HCT116 (cell line): Measurements from ENCODE around the gene IGLL5.

Source experiments
- CTCF ChIP-seq, 3 experiments: fragments of 200-600 bp in 1 of 3; sonication (generic) in 1 of 3; IDR thresholded peaks in 2 of 3; conservative IDR thresholded peaks in 1 of 3; 2 replicates each; pipeline ENCODE4 v1.5.1; 2012 to 2017; ENCODE audit warnings: low read depth in 2 of 3, low read length in 2 of 3, antibody characterized with exemption in 1 of 3, borderline replicate concordance in 1 of 3, control low read depth in 1 of 3, mild to moderate bottlenecking in 1 of 3, mixed read lengths in 1 of 3, mixed run types in 1 of 3, moderate library complexity in 1 of 3; ENCODE audit not compliant: insufficient read depth in 1 of 3
- EGR1 ChIP-seq: IDR thresholded peaks from 2 replicates; pipeline ENCODE4 v1.6.1; 2012; ENCODE audit warnings: low read depth
- EZH2 ChIP-seq: fragments of 200-600 bp; sonication (generic); IDR thresholded peaks from 2 replicates; pipeline ENCODE4 v1.6.1; 2017; ENCODE audit warnings: antibody characterized with exemption, mixed run types
- EZH2phosphoT487 ChIP-seq: fragments of 200-600 bp; IDR thresholded peaks from 2 replicates; pipeline ENCODE4 v1.6.1; 2018; ENCODE audit warnings: antibody characterized with exemption, borderline replicate concordance
- POLR2A ChIP-seq: IDR thresholded peaks from 2 replicates; pipeline ENCODE4 v1.7.0; 2011; ENCODE audit warnings: borderline replicate concordance; ENCODE audit not compliant: insufficient read depth, insufficient read length; ENCODE audit errors: extremely low read depth
- POLR2AphosphoS5 ChIP-seq: IDR thresholded peaks from 2 replicates; pipeline ENCODE4 v1.6.1; 2011; ENCODE audit warnings: mild to moderate bottlenecking, low read depth, low read length, moderate library complexity
- ZFX ChIP-seq: fragments of 450-650 bp; IDR thresholded peaks from 2 replicates; pipeline ENCODE4 v1.6.1; 2017

GRCh38 chr22:22907551-22908494 lies 20.2 kb downstream of the IGLL5 start:
- TF ChIP-seq EZH2 (no peak), EGR1 (no peak), POLR2AphosphoS5 (no peak), CTCF (IDR thresholded peaks at IDR 0.05 in 2 of 3, conservative IDR thresholded peaks at IDR 0.05 in 1 of 3; ENCODE audit: borderline replicate concordance in 1 of 3, insufficient read depth in 1 of 3, low read depth in 2 of 3, low read length in 2 of 3) (no peak), EZH2phosphoT487 (no peak), POLR2A (no peak), ZFX (no peak)
